Mononuclear cell (primary cell): Measurements from ENCODE around the gene CSKMT. TPM values are rescaled to one million over a fixed set of nuclear protein-coding genes. Genes with fewer than 3 reads are reported as not detected.

ENCODE experiments used
- H3K27me3 ChIP-seq: 2 replicates; pipeline ENCODE4 v1.6.0; 2011; ENCODE audit warnings: low read length, control low read depth; ENCODE audit not compliant: insufficient read depth
- H3K4me1 ChIP-seq: 2 replicates; pipeline ENCODE4 v1.5.1; 2011; ENCODE audit warnings: mild to moderate bottlenecking, low read length, control low read depth; ENCODE audit not compliant: insufficient read depth
- H3K4me3 ChIP-seq: 2 replicates; pipeline ENCODE4 v1.5.1; 2011; ENCODE audit warnings: mild to moderate bottlenecking, low read length, moderate library complexity
- H3K9me3 ChIP-seq: 2 replicates; pipeline ENCODE4 v1.5.1; 2011; ENCODE audit warnings: low read depth, mild to moderate bottlenecking, control low read depth, low read length
- total RNA-seq: library from RNA; depleted of rRNA; stranded (reverse); fragments of >200 nt; gene quantifications from one replicate; pipeline ENCODE4 v1.2.3, GENCODE V29; 2012

The CSKMT gene
- total RNA-seq, 1 donor: 58.0 TPM

DNA sequence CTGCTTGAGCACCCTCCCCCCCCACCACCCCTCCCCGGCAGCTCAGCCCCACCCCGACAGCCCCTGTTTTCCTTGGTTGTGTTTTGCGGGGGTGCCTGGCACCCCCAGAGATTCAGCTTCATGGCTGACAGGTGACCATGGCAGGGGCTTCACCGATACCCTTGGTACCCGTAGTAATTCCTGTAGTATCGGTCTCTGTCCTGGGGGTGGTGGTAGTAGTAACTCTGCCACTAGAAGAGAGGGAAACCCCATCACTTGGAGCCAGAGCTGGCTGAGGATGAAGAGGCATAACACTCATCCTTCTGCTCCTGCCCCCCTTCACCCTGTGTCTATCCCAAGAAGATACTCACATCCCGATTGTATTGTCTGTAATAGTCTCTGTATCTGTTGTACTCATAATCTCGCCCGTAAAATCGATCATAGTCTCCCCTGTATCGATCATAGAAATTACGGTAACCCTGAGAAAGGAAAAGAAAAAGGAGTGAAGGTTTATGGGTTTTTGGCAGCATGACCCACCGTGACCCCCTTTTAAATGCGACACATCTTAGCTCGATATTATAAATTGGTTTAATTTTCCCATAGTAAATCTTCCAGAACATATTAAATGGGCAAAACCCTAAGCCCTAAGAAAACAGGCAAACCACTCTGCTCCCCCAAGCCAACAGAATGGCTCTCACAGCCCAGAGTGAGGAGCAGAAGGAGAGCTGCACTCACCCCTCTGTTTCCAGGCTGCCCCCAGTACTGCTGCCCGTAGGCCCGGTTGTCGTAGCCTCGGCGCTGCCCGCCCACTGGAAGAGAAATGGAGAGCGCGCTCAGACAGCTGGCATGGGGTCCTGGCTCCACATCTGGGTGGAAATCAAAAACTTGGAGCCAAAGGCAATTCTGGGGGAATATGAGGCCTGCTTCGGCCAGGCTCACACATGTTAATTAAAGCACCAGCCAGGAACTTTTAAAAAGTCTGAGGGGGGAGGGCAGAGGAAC lies 50.3 kb downstream of the CSKMT start:
- Histone ChIP-seq H3K9me3 (no peaks in the 10 kb centered on the region), H3K27me3 (no peaks in the 10 kb centered on the region)

GRCh38 chr11:62716206-62716605 lies 51.1 kb downstream of the CSKMT start:
- no peak overlapping the region for H3K4me3 ChIP-seq
- H3K9me3 ChIP-seq: no peaks in the 10 kb centered on the region
- H3K27me3 ChIP-seq: no peaks in the 10 kb centered on the region
- H3K4me1 ChIP-seq: peaks cover 6% of the 10 kb centered on the region

More for the DNA sequence above, 50.3 kb downstream of the CSKMT start:
- Histone ChIP-seq H3K4me1 (peaks cover 10% of the 10 kb centered on the region), H3K4me3 (no peak overlapping the region)

- H3K4me3 ChIP-seq: no peak overlapping the region
Measured at GRCh38 chr11:62716816-62717215, 51.7 kb downstream of the CSKMT start.

More at GRCh38 chr11:62716816-62717215, 51.7 kb downstream of the CSKMT start:
- no peaks in the 10 kb centered on the region for H3K27me3 ChIP-seq
- H3K4me1 ChIP-seq: peaks cover 6% of the 10 kb centered on the region
- no peaks in the 10 kb centered on the region for H3K9me3 ChIP-seq

Other genes with a start within 250 kb of the CSKMT start
- not detected for gene SCGB1A1, start 246.3 kb upstream of the CSKMT start, total RNA-seq
- gene AHNAK, start 118.5 kb upstream of the CSKMT start, total RNA-seq: 281 TPM
- gene EEF1G, start 91.4 kb upstream of the CSKMT start, total RNA-seq: 2,066 TPM
- gene TUT1, start 73.8 kb upstream of the CSKMT start, total RNA-seq: 3.3 TPM
- 102 TPM for gene MTA2, start 63.4 kb upstream of the CSKMT start, total RNA-seq
- 32.2 TPM for gene EML3, start 52.5 kb upstream of the CSKMT start, total RNA-seq
- 1.3 TPM for gene ROM1, start 52.1 kb upstream of the CSKMT start, total RNA-seq
- 15.7 TPM for gene B3GAT3, start 43.3 kb upstream of the CSKMT start, total RNA-seq
- 50.1 TPM for gene GANAB, start 18.7 kb upstream of the CSKMT start, total RNA-seq
- 12.4 TPM for gene INTS5, start 12.0 kb upstream of the CSKMT start, total RNA-seq
- 4.9 TPM for gene C11orf98, start 102 bp upstream of the CSKMT start, total RNA-seq
- 1.3 TPM for gene UQCC3, start 6.4 kb downstream of the CSKMT start, total RNA-seq
- 5.9 TPM for gene LBHD1, start 7.0 kb downstream of the CSKMT start, total RNA-seq
- gene UBXN1, start 13.8 kb downstream of the CSKMT start, total RNA-seq: 136 TPM
- not detected for gene LRRN4CL, start 24.2 kb downstream of the CSKMT start, total RNA-seq
- gene BSCL2, start 42.1 kb downstream of the CSKMT start, total RNA-seq: 14.9 TPM
- not detected for gene GNG3, start 42.4 kb downstream of the CSKMT start, total RNA-seq
- gene HNRNPUL2, start 62.1 kb downstream of the CSKMT start, total RNA-seq: 13.3 TPM
- gene TTC9C, start 63.2 kb downstream of the CSKMT start, total RNA-seq: 7.5 TPM
- 5.7 TPM for gene ZBTB3, start 88.8 kb downstream of the CSKMT start, total RNA-seq
- gene POLR2G, start 96.3 kb downstream of the CSKMT start, total RNA-seq: 32.0 TPM
- 7.3 TPM for gene TAF6L, start 106.1 kb downstream of the CSKMT start, total RNA-seq
- 25.8 TPM for gene TMEM179B, start 122.1 kb downstream of the CSKMT start, total RNA-seq
- 8.5 TPM for gene TMEM223, start 126.7 kb downstream of the CSKMT start, total RNA-seq
- gene NXF1, start 140.1 kb downstream of the CSKMT start, total RNA-seq: 169 TPM
- 48.2 TPM for gene STX5, start 166.7 kb downstream of the CSKMT start, total RNA-seq
- gene TEX54, start 167.5 kb downstream of the CSKMT start, total RNA-seq: 2.4 TPM
- 143 TPM for gene WDR74, start 174.3 kb downstream of the CSKMT start, total RNA-seq
- 125 TPM for gene SLC3A2, start 215.6 kb downstream of the CSKMT start, total RNA-seq